ENCODE results near the gene CALCB.
"Not testable (repeated sequence)": the region's sequence is repeated elsewhere in the genome, so short reads cannot be mapped to it uniquely, and the experiment has no call there.

DNA sequence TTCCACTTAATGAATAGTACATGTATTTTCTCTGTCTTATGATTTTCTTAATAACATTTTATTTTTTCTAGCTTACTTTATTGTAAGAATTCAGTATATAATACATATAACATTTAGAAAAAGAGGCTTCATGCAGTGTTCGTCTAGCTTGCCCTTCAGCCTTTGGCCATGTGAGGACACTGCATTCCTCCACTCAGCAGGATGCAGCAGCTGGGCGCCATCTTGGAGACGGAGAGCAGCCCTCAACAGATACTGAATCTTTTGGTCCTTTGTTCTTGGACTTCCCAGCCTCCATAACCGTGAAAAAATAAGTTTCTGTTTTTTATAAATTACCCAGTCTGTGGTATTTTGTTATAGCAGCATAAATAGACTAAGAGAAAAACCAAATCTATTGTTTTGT is 41.4 kb upstream of the CALCB start:
- TF ChIP-seq POLR2AphosphoS5 (IDR thresholded peaks at IDR 0.05) = not testable (repeated sequence)
- TF ChIP-seq, protein P1, sequence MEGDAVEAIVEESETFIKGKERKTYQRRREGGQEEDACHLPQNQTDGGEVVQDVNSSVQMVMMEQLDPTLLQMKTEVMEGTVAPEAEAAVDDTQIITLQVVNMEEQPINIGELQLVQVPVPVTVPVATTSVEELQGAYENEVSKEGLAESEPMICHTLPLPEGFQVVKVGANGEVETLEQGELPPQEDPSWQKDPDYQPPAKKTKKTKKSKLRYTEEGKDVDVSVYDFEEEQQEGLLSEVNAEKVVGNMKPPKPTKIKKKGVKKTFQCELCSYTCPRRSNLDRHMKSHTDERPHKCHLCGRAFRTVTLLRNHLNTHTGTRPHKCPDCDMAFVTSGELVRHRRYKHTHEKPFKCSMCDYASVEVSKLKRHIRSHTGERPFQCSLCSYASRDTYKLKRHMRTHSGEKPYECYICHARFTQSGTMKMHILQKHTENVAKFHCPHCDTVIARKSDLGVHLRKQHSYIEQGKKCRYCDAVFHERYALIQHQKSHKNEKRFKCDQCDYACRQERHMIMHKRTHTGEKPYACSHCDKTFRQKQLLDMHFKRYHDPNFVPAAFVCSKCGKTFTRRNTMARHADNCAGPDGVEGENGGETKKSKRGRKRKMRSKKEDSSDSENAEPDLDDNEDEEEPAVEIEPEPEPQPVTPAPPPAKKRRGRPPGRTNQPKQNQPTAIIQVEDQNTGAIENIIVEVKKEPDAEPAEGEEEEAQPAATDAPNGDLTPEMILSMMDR (IDR thresholded peaks at IDR 0.05) = not testable (repeated sequence)

Data from upper lobe of left lung (tissue), 4 donors.